HEK293T (cell line): ENCODE measurements around the gene SLC6A11.

ENCODE experiments used
- CTCF ChIA-PET: fragments of 350-600 bp; formaldehyde crosslinking; extraction: SDS; loops from one replicate; lab custom pipeline; 2021; ENCODE audit warnings: antibody characterized with exemption, inconsistent platforms; lab: Yijun Ruan, JAX
- POLR2A ChIA-PET: fragments of 350-600 bp; formaldehyde crosslinking; extraction: SDS; loops from one replicate; lab custom pipeline; 2020; ENCODE audit warnings: antibody characterized with exemption, inconsistent platforms; lab: Yijun Ruan, JAX
- DNase-seq: peaks from one replicate; pipeline ENCODE4 v3.0.0; 2012; ENCODE audit warnings: mixed read lengths; ENCODE audit errors: extremely low spot score
- ARNT ChIP-seq: fragments of 450-650 bp; IDR thresholded peaks from 2 replicates; pipeline ENCODE4 v1.6.1; 2017; ENCODE audit warnings: mild to moderate bottlenecking
- BHLHE40 ChIP-seq: fragments of 450-650 bp; IDR thresholded peaks from 2 replicates; pipeline ENCODE4 v1.6.1; 2016; ENCODE audit warnings: mild to moderate bottlenecking, moderate library complexity, borderline replicate concordance
- CTBP1 ChIP-seq: fragments of 450-650 bp; IDR thresholded peaks from 2 replicates; pipeline ENCODE4 v1.6.1; 2016; ENCODE audit warnings: borderline replicate concordance
- ELF4 ChIP-seq: fragments of 450-650 bp; IDR thresholded peaks from 2 replicates; pipeline ENCODE4 v1.6.1; 2017; ENCODE audit warnings: antibody characterized with exemption
- FOXA1 ChIP-seq: fragments of 450-650 bp; IDR thresholded peaks from 2 replicates; pipeline ENCODE4 v1.6.1; 2016; ENCODE audit warnings: mild to moderate bottlenecking
- FOXK2 ChIP-seq: fragments of 450-650 bp; IDR thresholded peaks from 2 replicates; pipeline ENCODE4 v1.6.1; 2016; ENCODE audit warnings: mild to moderate bottlenecking
- FOXM1 ChIP-seq: fragments of 450-650 bp; IDR thresholded peaks from 2 replicates; pipeline ENCODE4 v1.6.1; 2017; ENCODE audit warnings: mild to moderate bottlenecking, borderline replicate concordance
- HDGF ChIP-seq: fragments of 450-650 bp; IDR thresholded peaks from 2 replicates; pipeline ENCODE4 v1.6.1; 2017; ENCODE audit warnings: antibody characterized with exemption, borderline replicate concordance
- L3MBTL2 ChIP-seq: fragments of 450-650 bp; conservative IDR thresholded peaks from 2 replicates; pipeline ENCODE4 v1.6.1; 2016; ENCODE audit warnings: mild to moderate bottlenecking
- LEF1 ChIP-seq: fragments of 450-650 bp; IDR thresholded peaks from 2 replicates; pipeline ENCODE4 v1.6.1; 2017; ENCODE audit warnings: mild to moderate bottlenecking, borderline replicate concordance
- NFRKB ChIP-seq: fragments of 450-650 bp; IDR thresholded peaks from 2 replicates; pipeline ENCODE4 v1.6.1; 2016; ENCODE audit warnings: mild to moderate bottlenecking, moderate library complexity
- PKNOX1 ChIP-seq: fragments of 450-650 bp; IDR thresholded peaks from 2 replicates; pipeline ENCODE4 v1.6.1; 2016
- SP1 ChIP-seq: fragments of 450-650 bp; IDR thresholded peaks from 2 replicates; pipeline ENCODE4 v1.6.1; 2017
- SUZ12 ChIP-seq: fragments of 450-650 bp; IDR thresholded peaks from 2 replicates; pipeline ENCODE4 v1.6.1; 2016; ENCODE audit warnings: mild to moderate bottlenecking
- TARDBP ChIP-seq: fragments of 450-650 bp; IDR thresholded peaks from 2 replicates; pipeline ENCODE4 v1.6.1; 2016
- ZNF384 ChIP-seq: fragments of 450-650 bp; IDR thresholded peaks from 2 replicates; pipeline ENCODE4 v1.6.1; 2016

The SLC6A11 gene

GRCh38 chr3:10845001-10845761 is 29.2 kb downstream of the SLC6A11 start:
- CTCF ChIA-PET, result no interaction called here
- POLR2A ChIA-PET, result no interaction called here
- TF ChIP-seq TARDBP, result no peak
- no peak for TF ChIP-seq LEF1
- no peak for TF ChIP-seq FOXM1
- no peak for TF ChIP-seq SUZ12
- no peak for TF ChIP-seq BHLHE40
- no peak for TF ChIP-seq HDGF
- no peak for TF ChIP-seq FOXA1
- no peak for TF ChIP-seq CTBP1
- no peak for TF ChIP-seq PKNOX1
- no peak for TF ChIP-seq ARNT
- no peak for TF ChIP-seq ELF4
- DNase-seq, result no peak

GRCh38 chr3:10845839-10846656 is 30.0 kb downstream of the SLC6A11 start:
- no peak for TF ChIP-seq SP1
- no peak for TF ChIP-seq SUZ12
- no peak for TF ChIP-seq FOXM1
- no peak for TF ChIP-seq TARDBP
- no peak for TF ChIP-seq LEF1
- TF ChIP-seq BHLHE40, result no peak
- no peak for TF ChIP-seq PKNOX1
- TF ChIP-seq CTBP1, result no peak
- no peak for TF ChIP-seq HDGF
- TF ChIP-seq ELF4, result no peak
- TF ChIP-seq FOXK2, result no peak
- no peak for TF ChIP-seq L3MBTL2
- TF ChIP-seq ZNF384, result no peak
- TF ChIP-seq ARNT, result no peak
- TF ChIP-seq NFRKB, result no peak
- TF ChIP-seq FOXA1, result no peak
- no peak for DNase-seq
- POLR2A ChIA-PET, result no interaction called here
- CTCF ChIA-PET, result no interaction called here

GRCh38 chr3:10846657-10846975 is 30.6 kb downstream of the SLC6A11 start:
- no peak for TF ChIP-seq FOXA1
- TF ChIP-seq L3MBTL2, result no peak
- no peak for TF ChIP-seq TARDBP
- no peak for TF ChIP-seq FOXK2
- CTCF ChIA-PET, result no interaction called here
- POLR2A ChIA-PET, result no interaction called here
- no peak for DNase-seq

- ChIA-PET POLR2A (no interaction called here), CTCF (interaction anchor here (0.9 kb wide), 1 partner anchor 75 kb away, joined by 3 read pairs; no protein-coding TSS in a partner anchor)
- TF ChIP-seq FOXM1, result no peak
- no peak for TF ChIP-seq LEF1
- TF ChIP-seq ZNF384, result no peak
- TF ChIP-seq PKNOX1, result no peak
- no peak for TF ChIP-seq FOXA1
- no peak for TF ChIP-seq BHLHE40
- TF ChIP-seq CTBP1, result no peak
- no peak for TF ChIP-seq ELF4
- no peak for TF ChIP-seq SP1
- no peak for TF ChIP-seq HDGF
- no peak for TF ChIP-seq L3MBTL2
- no peak for TF ChIP-seq NFRKB
- TF ChIP-seq TARDBP, result no peak
- TF ChIP-seq SUZ12, result no peak
- no peak for TF ChIP-seq ARNT
- no peak for TF ChIP-seq FOXK2
- DNase-seq, result no peak
Observed at GRCh38 chr3:10848261-10848660, 32.2 kb downstream of the SLC6A11 start.

GRCh38 chr3:10852066-10852808 is 36.2 kb downstream of the SLC6A11 start:
- CTCF ChIA-PET, result interaction anchor here (0.6 kb wide), 1 partner anchor 23 kb away, joined by 3 read pairs; no protein-coding TSS in a partner anchor
- TF ChIP-seq LEF1 (no peak), SUZ12 (no peak), FOXM1 (no peak), PKNOX1 (no peak), ELF4 (no peak), NFRKB (no peak), BHLHE40 (no peak), ARNT (no peak)
- DNase-seq, result no peak
- POLR2A ChIA-PET, result no interaction called here
